HG03575 (cell line): Measurements from ENCODE around the gene SLC7A7.
"Not testable (repeated sequence)": the region's sequence is repeated elsewhere in the genome, so short reads cannot be mapped to it uniquely, and the experiment has no call there.

Experiments used
- ATAC-seq: cut with Tn5 transposase; IDR thresholded peaks from one replicate; pipeline ENCODE4 v1.9.1; 2021; ENCODE audit not compliant: unreplicated experiment, insufficient number of reproducible peaks, low FRiP score; ENCODE audit errors: extremely low read depth

Gene SLC7A7

DNA sequence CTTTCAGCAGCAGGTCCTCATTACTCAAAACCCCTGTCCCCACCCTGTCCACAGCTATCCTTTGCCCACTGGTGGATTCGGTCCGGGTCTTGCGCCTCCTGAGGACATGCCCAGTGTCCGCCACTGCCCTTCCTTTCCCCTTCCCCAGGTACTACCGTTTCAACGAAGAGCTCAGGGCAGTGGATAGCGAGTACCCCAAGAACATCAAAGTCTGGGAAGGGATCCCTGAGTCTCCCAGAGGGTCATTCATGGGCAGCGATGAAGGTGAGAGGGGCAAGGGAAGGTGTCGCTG lies 29.8 kb upstream of the SLC7A7 start:
- no peak for ATAC-seq

GRCh38 chr14:22844221-22845102 lies 29.2 kb upstream of the SLC7A7 start:
- ATAC-seq: no peak

- no peak for ATAC-seq
These were observed 28.1 kb upstream of the SLC7A7 start for GRCh38 chr14:22843123-22843925.

- no peak for ATAC-seq
These were observed 27.2 kb upstream of the SLC7A7 start for GRCh38 chr14:22842211-22843122.

DNA sequence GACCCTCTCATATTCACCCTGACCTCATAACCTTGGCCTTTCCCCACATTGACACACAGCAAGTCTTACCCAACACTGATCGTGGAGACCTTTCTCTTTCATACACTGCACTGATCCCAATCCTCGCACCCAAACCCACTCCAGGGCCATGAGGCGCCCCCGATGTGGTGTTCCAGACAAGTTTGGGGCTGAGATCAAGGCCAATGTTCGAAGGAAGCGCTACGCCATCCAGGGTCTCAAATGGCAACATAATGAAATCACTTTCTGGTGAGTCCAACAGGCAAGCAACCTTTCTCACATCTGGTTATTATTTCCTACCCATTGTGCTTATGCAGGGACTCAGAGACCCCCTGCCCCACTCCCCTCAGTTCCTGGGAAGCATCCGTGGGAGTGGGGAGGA lies 26.5 kb upstream of the SLC7A7 start:
- ATAC-seq: no peak

DNA sequence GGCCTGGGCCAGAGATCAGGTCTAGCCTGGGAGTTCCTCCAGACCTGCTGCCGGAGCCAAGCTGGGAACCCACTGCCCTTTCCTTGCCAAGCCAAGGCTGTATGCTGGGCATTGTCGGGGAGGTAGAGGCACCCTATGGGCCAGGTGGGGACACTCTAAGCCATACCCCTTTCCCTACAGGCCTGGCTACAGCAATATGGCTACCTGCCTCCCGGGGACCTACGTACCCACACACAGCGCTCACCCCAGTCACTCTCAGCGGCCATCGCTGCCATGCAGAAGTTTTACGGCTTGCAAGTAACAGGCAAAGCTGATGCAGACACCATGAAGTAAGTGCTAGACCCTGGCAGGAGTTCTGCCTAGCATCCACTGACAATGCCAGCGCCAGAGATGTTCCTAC lies 26.1 kb upstream of the SLC7A7 start:
- no peak for ATAC-seq

DNA sequence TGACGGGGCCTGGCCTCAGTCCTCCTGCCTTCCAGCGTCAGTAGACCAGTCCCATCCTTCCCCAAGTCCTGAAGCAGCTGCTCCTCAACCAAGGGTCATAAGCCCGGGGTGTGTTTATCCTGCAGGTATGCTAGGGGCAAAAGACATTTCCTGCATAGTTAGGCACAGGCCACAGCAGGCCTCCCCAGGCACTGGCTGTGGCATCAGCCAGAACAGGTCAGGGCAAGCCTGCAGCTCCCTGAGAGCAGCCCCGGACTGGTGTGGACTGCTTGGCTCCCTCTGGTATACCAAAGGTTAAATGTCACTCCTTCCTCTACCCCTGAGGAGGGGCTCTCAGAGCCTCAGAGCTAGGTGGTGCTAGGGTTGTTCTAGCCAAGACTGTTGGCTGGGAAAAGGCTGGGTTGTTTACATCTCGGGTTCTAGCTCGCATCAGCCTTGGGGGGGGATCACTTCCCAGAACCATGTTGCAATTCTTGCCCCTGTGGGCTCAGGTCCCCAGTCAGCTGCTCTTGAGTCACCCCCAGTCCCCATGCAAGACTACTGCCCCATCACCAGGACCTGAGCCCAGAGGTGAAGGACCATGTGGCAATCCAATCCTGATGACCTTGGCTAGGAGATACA lies 24.0 kb upstream of the SLC7A7 start:
- ATAC-seq: no peak

DNA sequence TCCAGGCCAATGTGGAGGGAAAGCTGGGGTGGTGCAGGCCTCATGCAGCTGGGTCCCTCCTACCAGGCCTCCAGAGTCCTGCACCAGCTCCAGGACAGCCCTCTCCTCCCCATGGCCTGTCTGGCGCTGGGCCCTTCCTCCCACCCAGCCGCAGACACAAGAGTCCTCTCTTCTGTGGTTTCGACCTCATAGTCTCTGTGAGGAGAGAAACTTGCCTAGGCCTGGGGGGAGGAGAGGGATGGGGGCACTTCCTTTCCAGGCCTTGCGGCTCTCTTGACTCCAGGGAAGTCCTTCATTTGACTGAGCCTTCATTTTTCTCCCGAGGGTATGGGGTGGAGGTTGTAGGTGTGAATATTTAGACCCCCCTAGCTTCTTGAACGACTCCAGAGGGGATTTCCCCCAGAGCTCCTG lies 23.4 kb upstream of the SLC7A7 start:
- ATAC-seq: no peak

DNA sequence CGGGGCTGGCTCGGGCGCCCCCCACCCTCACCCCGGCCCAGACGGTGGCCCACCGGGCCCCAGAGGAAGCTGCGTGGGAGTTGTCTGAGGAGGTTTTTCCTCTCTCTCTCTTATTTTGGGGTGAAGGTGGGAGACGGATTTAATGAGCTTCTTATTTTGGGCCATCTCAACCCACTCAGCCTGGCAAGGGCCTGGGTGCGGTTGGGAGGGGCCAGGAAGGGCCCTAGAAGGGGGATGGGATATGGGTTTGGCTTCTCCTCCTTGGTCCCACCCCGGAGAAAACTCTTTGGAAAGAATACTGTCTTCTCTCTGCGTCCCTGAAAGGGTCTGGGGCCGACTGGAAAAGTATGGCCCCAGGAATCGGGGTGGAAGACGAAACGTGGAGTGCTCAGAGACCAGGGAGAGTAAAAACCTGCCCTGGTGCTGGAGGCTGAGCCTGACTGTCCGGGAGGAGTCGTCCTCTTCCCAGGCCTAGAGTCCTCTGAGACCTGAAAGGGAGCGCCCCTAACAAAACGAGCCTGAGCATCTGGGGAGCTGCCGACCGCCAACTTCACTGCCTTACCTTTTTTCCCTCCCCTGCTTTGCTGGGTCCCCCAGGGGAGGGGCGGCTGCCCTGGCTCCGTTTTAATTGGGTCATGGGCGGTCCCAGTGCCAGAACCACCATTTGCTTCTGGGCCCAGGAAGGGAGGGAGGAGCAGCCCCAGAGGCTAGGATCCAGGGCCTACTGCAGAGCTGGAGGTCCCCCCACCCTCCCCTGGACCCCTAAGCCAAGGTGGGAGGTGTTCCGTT lies 22.7 kb upstream of the SLC7A7 start:
- ATAC-seq: no peak

GRCh38 chr14:22837114-22837749 lies 22.0 kb upstream of the SLC7A7 start:
- ATAC-seq: no peak

DNA sequence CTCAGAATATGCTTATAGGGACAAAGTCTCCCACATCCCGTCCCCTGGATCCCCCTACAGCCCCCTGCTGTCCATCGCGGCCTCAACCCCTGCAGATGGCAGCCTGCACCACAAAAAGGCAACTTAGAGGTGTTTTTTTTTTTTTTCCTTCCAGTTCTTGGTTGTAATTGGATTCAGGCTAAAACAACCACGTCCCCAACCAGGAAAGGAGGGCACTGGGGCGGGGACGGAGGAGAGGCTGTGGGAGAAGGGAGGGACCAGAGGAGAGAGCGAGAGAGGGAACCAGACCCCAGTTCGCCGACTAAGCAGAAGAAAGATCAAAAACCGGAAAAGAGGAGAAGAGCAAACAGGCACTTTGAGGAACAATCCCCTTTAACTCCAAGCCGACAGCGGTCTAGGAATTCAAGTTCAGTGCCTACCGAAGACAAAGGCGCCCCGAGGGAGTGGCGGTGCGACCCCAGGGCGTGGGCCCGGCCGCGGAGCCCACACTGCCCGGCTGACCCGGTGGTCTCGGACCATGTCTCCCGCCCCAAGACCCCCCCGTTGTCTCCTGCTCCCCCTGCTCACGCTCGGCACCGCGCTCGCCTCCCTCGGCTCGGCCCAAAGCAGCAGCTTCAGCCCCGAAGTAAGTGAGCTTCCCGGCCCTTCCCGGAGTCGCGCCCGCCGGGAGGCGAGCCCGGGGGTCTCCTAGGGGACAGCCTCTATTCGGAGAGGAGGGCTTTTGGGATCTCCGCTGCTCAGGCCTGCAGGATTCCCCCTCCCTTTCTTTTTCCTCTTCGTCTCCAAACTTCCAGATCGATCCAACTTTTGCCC lies 21.3 kb upstream of the SLC7A7 start, which contains the start of gene MMP14:
Gene MMP14, plus strand, starts transcription at position 285 of the 813 bp plus-strand sequence. Its CDS starts 233 bp downstream, at position 518.
- no peak for ATAC-seq

- no peak for ATAC-seq
These were observed 20.3 kb upstream of the SLC7A7 start for GRCh38 chr14:22835505-22835904.

GRCh38 chr14:22830443-22831010 lies 15.3 kb upstream of the SLC7A7 start:
- ATAC-seq: no peak

- no peak for ATAC-seq
These were observed 14.6 kb upstream of the SLC7A7 start, which contains the start of gene MRPL52 for GRCh38 chr14:22829661-22830442. Gene MRPL52, plus strand, starts transcription at chr14:22829887. Its CDS starts 26 bp downstream, at chr14:22829913.

- not testable (repeated sequence) for ATAC-seq
These were observed 13.9 kb upstream of the SLC7A7 start for GRCh38 chr14:22829076-22829660.
